ENCODE data around the gene ADAMTS18.

DNA sequence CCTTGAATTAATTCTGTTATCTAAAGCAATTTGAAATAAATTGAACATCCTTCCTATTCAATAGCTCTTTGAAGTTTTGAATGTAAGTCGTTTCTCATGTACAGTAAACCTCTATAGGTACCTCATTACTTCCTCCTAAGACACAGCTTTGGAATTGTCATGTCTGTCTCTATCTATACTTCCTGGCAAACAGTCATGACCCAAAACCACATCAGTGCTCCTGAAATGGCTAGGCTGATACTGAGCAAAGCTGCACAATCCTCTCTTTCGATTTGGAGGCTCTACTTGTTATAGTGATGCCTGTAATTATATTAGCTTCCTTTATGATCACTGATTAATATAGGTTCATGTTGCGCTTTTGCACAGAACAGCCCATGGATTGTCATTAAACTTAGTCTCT lies 110.1 kb downstream of the ADAMTS18 start:
- TF ChIP-seq, protein P1, sequence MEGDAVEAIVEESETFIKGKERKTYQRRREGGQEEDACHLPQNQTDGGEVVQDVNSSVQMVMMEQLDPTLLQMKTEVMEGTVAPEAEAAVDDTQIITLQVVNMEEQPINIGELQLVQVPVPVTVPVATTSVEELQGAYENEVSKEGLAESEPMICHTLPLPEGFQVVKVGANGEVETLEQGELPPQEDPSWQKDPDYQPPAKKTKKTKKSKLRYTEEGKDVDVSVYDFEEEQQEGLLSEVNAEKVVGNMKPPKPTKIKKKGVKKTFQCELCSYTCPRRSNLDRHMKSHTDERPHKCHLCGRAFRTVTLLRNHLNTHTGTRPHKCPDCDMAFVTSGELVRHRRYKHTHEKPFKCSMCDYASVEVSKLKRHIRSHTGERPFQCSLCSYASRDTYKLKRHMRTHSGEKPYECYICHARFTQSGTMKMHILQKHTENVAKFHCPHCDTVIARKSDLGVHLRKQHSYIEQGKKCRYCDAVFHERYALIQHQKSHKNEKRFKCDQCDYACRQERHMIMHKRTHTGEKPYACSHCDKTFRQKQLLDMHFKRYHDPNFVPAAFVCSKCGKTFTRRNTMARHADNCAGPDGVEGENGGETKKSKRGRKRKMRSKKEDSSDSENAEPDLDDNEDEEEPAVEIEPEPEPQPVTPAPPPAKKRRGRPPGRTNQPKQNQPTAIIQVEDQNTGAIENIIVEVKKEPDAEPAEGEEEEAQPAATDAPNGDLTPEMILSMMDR (optimal IDR thresholded peaks at IDR 0.05 in 1 of 3, IDR thresholded peaks at IDR 0.05 in 1 of 3, conservative IDR thresholded peaks at IDR 0.05 in 1 of 3; ENCODE audit: extremely low read depth in 1 of 3, insufficient read depth in 2 of 3, low read length in 3 of 3), result no peak
- no peak for TF ChIP-seq EZH2 (IDR thresholded peaks at IDR 0.05; ENCODE audit: low read length)
